ENCODE measurements around the gene VDR. TPM values are rescaled to one million over a fixed set of nuclear protein-coding genes. Genes with fewer than 3 reads are reported as not detected.

The VDR gene
- total RNA-seq, 2 donors from 2014 or later = 217 to 224 TPM

GRCh38 chr12:47800582-47800981 lies 104.2 kb downstream of the VDR start:
- Mint-ChIP-seq H3K4me3 (no peak overlapping the region), H3K36me3 (ENCODE audit: insufficient read depth in 2 of 2) (peaks cover 6 to 33% of the 10 kb centered on the region in 2 donors), H3K4me1 (ENCODE audit: low read depth) (peaks cover 59% of the 10 kb centered on the region), H3K9me3 (no peaks in the 10 kb centered on the region), H3K27me3 (ENCODE audit: low read depth) (no peaks in the 10 kb centered on the region), H3K27ac (no peak overlapping the region)
- ATAC-seq (replicated peaks in 1 of 2) (no peak), DNase-seq (no peak)

- H3K9me3 Mint-ChIP-seq = no peaks in the 10 kb centered on the region
- ATAC-seq (replicated peaks in 1 of 2) = no peak
- H3K4me1 Mint-ChIP-seq (ENCODE audit: low read depth) = peaks cover 48% of the 10 kb centered on the region
- H3K36me3 Mint-ChIP-seq (ENCODE audit: insufficient read depth in 2 of 2) = peaks cover 7 to 28% of the 10 kb centered on the region in 2 donors
- DNase-seq = no peak
- H3K27me3 Mint-ChIP-seq (ENCODE audit: low read depth) = no peaks in the 10 kb centered on the region
- no peak overlapping the region for H3K27ac Mint-ChIP-seq
- no peak overlapping the region for H3K4me3 Mint-ChIP-seq
These were observed 105.3 kb downstream of the VDR start for GRCh38 chr12:47799357-47799955.

- Mint-ChIP-seq H3K9me3 (no peaks in the 10 kb centered on the region), H3K4me3 (no peak overlapping the region), H3K27ac (no peak overlapping the region), H3K36me3 (ENCODE audit: insufficient read depth in 2 of 2) (peaks cover 13 to 30% of the 10 kb centered on the region in 2 donors), H3K4me1 (ENCODE audit: low read depth) (peaks cover 38% of the 10 kb centered on the region), H3K27me3 (ENCODE audit: low read depth) (no peaks in the 10 kb centered on the region)
- ATAC-seq (replicated peaks in 1 of 2) (no peak), DNase-seq (no peak)
These were observed 106.3 kb downstream of the VDR start for GRCh38 chr12:47798382-47798948.

GRCh38 chr12:47797441-47797840 lies 107.4 kb downstream of the VDR start:
- no peaks in the 10 kb centered on the region for H3K9me3 Mint-ChIP-seq
- H3K27ac Mint-ChIP-seq = peak overlapping the region; percentile 29
- no peak overlapping the region for H3K4me3 Mint-ChIP-seq
- peak in 1 of 2 donors; percentile 49 for DNase-seq
- peaks cover 28% of the 10 kb centered on the region for H3K4me1 Mint-ChIP-seq (ENCODE audit: low read depth)
- ATAC-seq (replicated peaks in 1 of 2) = peak; percentile 48 to 60
- peaks cover 13 to 29% of the 10 kb centered on the region in 2 donors for H3K36me3 Mint-ChIP-seq (ENCODE audit: insufficient read depth in 2 of 2)
- no peaks in the 10 kb centered on the region for H3K27me3 Mint-ChIP-seq (ENCODE audit: low read depth)

GRCh38 chr12:47795814-47796411 lies 108.9 kb downstream of the VDR start:
- no peaks in the 10 kb centered on the region for H3K9me3 Mint-ChIP-seq
- peaks cover 10 to 24% of the 10 kb centered on the region in 2 donors for H3K36me3 Mint-ChIP-seq (ENCODE audit: insufficient read depth in 2 of 2)
- H3K27ac Mint-ChIP-seq = no peak overlapping the region
- peaks cover 15% of the 10 kb centered on the region for H3K4me1 Mint-ChIP-seq (ENCODE audit: low read depth)
- ATAC-seq (replicated peaks in 1 of 2) = no peak
- no peak for DNase-seq
- H3K4me3 Mint-ChIP-seq = no peak overlapping the region
- no peaks in the 10 kb centered on the region for H3K27me3 Mint-ChIP-seq (ENCODE audit: low read depth)

GRCh38 chr12:47795121-47795813 lies 109.5 kb downstream of the VDR start:
- Mint-ChIP-seq H3K4me1 (ENCODE audit: low read depth) (peaks cover 10% of the 10 kb centered on the region), H3K36me3 (ENCODE audit: insufficient read depth in 2 of 2) (peaks cover 11 to 30% of the 10 kb centered on the region in 2 donors), H3K27ac (no peak overlapping the region), H3K27me3 (ENCODE audit: low read depth) (no peaks in the 10 kb centered on the region), H3K4me3 (no peak overlapping the region), H3K9me3 (no peaks in the 10 kb centered on the region)
- no peak for DNase-seq
- ATAC-seq (replicated peaks in 1 of 2) = no peak

- Mint-ChIP-seq H3K27me3 (ENCODE audit: low read depth) (no peaks in the 10 kb centered on the region), H3K36me3 (ENCODE audit: insufficient read depth in 2 of 2) (peaks cover 12 to 30% of the 10 kb centered on the region in 2 donors), H3K4me3 (no peak overlapping the region), H3K4me1 (ENCODE audit: low read depth) (peaks cover 10% of the 10 kb centered on the region), H3K27ac (no peak overlapping the region), H3K9me3 (no peaks in the 10 kb centered on the region)
- DNase-seq (no peak), ATAC-seq (replicated peaks in 1 of 2) (no peak)
These were observed 110.1 kb downstream of the VDR start for GRCh38 chr12:47794679-47795078.

GRCh38 chr12:47793015-47793681 lies 111.6 kb downstream of the VDR start:
- Mint-ChIP-seq H3K9me3 (no peaks in the 10 kb centered on the region), H3K27ac (peak overlapping the region; percentile 73), H3K36me3 (ENCODE audit: insufficient read depth in 2 of 2) (peaks cover 18 to 37% of the 10 kb centered on the region in 2 donors), H3K27me3 (ENCODE audit: low read depth) (no peaks in the 10 kb centered on the region), H3K4me3 (no peak overlapping the region), H3K4me1 (ENCODE audit: low read depth) (peaks cover 10% of the 10 kb centered on the region)
- DNase-seq (no peak), ATAC-seq (replicated peaks in 1 of 2) (no peak)

GRCh38 chr12:47791874-47792273 lies 112.9 kb downstream of the VDR start:
- ATAC-seq (replicated peaks in 1 of 2) = no peak
- no peak for DNase-seq
- peaks cover 20 to 35% of the 10 kb centered on the region in 2 donors for H3K36me3 Mint-ChIP-seq (ENCODE audit: insufficient read depth in 2 of 2)
- H3K4me3 Mint-ChIP-seq = no peak overlapping the region
- peaks cover 23% of the 10 kb centered on the region for H3K4me1 Mint-ChIP-seq (ENCODE audit: low read depth)
- no peaks in the 10 kb centered on the region for H3K27me3 Mint-ChIP-seq (ENCODE audit: low read depth)
- no peak overlapping the region for H3K27ac Mint-ChIP-seq
- H3K9me3 Mint-ChIP-seq = no peaks in the 10 kb centered on the region

Other genes with a start within 250 kb of the VDR start
- gene RPAP3, start 199.0 kb downstream of the VDR start, total RNA-seq = 10 to 100 TPM; 34.4 to 36.0 TPM
- gene ENDOU, start 179.5 kb downstream of the VDR start, total RNA-seq = under 1 TPM; 0.26 to 0.44 TPM
- 1 to 10 TPM in 1 of 2 donors, under 1 TPM in 1; 0.62 to 1.4 TPM for gene RAPGEF3, start 146.1 kb downstream of the VDR start, total RNA-seq
- 10 to 100 TPM; 14.6 to 15.2 TPM for gene SLC48A1, start 131.8 kb downstream of the VDR start, total RNA-seq
- gene HDAC7, start 85.1 kb downstream of the VDR start, total RNA-seq = 100 to 1,000 TPM; 288 to 350 TPM
- gene TMEM106C, start 58.6 kb upstream of the VDR start, total RNA-seq = 100 to 1,000 TPM; 124 to 149 TPM
- under 1 TPM in 1 of 2 donors, not detected in 1; 0.14 TPM for gene COL2A1, start 99.5 kb upstream of the VDR start, total RNA-seq
- 10 to 100 TPM; 58.4 to 68.7 TPM for gene SENP1, start 201.1 kb upstream of the VDR start, total RNA-seq
- gene PFKM, start 214.4 kb upstream of the VDR start, total RNA-seq = 10 to 100 TPM; 29.1 to 35.9 TPM

Measured in activated T-cell treated with anti-CD3 and anti-CD28 coated beads, Interleukin-2, amount 50 U/mL, for 72 hours (primary cell).